ENCODE measurements around the gene HSF4.

GRCh38 chr16:67173323-67173722 lies 8.8 kb downstream of the HSF4 start:
- TF ChIP-seq, protein P1, sequence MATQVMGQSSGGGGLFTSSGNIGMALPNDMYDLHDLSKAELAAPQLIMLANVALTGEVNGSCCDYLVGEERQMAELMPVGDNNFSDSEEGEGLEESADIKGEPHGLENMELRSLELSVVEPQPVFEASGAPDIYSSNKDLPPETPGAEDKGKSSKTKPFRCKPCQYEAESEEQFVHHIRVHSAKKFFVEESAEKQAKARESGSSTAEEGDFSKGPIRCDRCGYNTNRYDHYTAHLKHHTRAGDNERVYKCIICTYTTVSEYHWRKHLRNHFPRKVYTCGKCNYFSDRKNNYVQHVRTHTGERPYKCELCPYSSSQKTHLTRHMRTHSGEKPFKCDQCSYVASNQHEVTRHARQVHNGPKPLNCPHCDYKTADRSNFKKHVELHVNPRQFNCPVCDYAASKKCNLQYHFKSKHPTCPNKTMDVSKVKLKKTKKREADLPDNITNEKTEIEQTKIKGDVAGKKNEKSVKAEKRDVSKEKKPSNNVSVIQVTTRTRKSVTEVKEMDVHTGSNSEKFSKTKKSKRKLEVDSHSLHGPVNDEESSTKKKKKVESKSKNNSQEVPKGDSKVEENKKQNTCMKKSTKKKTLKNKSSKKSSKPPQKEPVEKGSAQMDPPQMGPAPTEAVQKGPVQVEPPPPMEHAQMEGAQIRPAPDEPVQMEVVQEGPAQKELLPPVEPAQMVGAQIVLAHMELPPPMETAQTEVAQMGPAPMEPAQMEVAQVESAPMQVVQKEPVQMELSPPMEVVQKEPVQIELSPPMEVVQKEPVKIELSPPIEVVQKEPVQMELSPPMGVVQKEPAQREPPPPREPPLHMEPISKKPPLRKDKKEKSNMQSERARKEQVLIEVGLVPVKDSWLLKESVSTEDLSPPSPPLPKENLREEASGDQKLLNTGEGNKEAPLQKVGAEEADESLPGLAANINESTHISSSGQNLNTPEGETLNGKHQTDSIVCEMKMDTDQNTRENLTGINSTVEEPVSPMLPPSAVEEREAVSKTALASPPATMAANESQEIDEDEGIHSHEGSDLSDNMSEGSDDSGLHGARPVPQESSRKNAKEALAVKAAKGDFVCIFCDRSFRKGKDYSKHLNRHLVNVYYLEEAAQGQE (IDR thresholded peaks at IDR 0.05; ENCODE audit: insufficient read depth in 1 of 2, low read depth in 2 of 2, low read length in 1 of 2): no peak
- TF ChIP-seq, protein P2, sequence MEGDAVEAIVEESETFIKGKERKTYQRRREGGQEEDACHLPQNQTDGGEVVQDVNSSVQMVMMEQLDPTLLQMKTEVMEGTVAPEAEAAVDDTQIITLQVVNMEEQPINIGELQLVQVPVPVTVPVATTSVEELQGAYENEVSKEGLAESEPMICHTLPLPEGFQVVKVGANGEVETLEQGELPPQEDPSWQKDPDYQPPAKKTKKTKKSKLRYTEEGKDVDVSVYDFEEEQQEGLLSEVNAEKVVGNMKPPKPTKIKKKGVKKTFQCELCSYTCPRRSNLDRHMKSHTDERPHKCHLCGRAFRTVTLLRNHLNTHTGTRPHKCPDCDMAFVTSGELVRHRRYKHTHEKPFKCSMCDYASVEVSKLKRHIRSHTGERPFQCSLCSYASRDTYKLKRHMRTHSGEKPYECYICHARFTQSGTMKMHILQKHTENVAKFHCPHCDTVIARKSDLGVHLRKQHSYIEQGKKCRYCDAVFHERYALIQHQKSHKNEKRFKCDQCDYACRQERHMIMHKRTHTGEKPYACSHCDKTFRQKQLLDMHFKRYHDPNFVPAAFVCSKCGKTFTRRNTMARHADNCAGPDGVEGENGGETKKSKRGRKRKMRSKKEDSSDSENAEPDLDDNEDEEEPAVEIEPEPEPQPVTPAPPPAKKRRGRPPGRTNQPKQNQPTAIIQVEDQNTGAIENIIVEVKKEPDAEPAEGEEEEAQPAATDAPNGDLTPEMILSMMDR (IDR thresholded peaks at IDR 0.05): no peak
- TF ChIP-seq POLR2AphosphoS5 (IDR thresholded peaks at IDR 0.05; ENCODE audit: low read depth, low read length) (no peak), SIN3A (IDR thresholded peaks at IDR 0.05; ENCODE audit: borderline replicate concordance, insufficient read depth, low read depth, low read length) (no peak), TCF7L2 (IDR thresholded peaks at IDR 0.05; ENCODE audit: low read depth, low read length) (no peak)

Data from Panc1 (cell line).